GM18909 (cell line): ENCODE measurements around the gene CYRIA.

Experiments used
- ATAC-seq: cut with Tn5 transposase; IDR thresholded peaks from one replicate; pipeline ENCODE4 v1.9.1; 2021; ENCODE audit warnings: mild to moderate bottlenecking; ENCODE audit not compliant: unreplicated experiment, poor library complexity

CYRIA gene

GRCh38 chr2:16671760-16672159, 6.1 kb upstream of the CYRIA start:
- ATAC-seq = no peak

GRCh38 chr2:16669388-16669787, 3.8 kb upstream of the CYRIA start:
- no peak for ATAC-seq

GRCh38 chr2:16666449-16666801, 791 bp upstream of the CYRIA start:
- ATAC-seq = no peak

GRCh38 chr2:16664809-16665747, 556 bp downstream of the CYRIA start:
- ATAC-seq = peak; percentile 31

GRCh38 chr2:16664052-16664731, 1.4 kb downstream of the CYRIA start:
- ATAC-seq = no peak

GRCh38 chr2:16663121-16663905, 2.3 kb downstream of the CYRIA start:
- no peak for ATAC-seq

- ATAC-seq = no peak
Measured at GRCh38 chr2:16661936-16662839, 3.4 kb downstream of the CYRIA start.

- no peak for ATAC-seq
Measured at GRCh38 chr2:16661526-16661925, 4.1 kb downstream of the CYRIA start.

- no peak for ATAC-seq
Measured at GRCh38 chr2:16660556-16660955, 5.1 kb downstream of the CYRIA start.

- ATAC-seq = no peak
Measured at GRCh38 chr2:16660114-16660513, 5.5 kb downstream of the CYRIA start.

GRCh38 chr2:16658076-16658739, 7.4 kb downstream of the CYRIA start:
- ATAC-seq = no peak

- ATAC-seq = no peak
Measured at GRCh38 chr2:16657671-16658070, 8.0 kb downstream of the CYRIA start.

- peak; percentile 89 for ATAC-seq
Measured at GRCh38 chr2:16656784-16657391, 8.7 kb downstream of the CYRIA start.

- ATAC-seq = no peak
Measured at GRCh38 chr2:16655905-16656642, 9.6 kb downstream of the CYRIA start.

- ATAC-seq = no peak
Measured at GRCh38 chr2:16655445-16655837, 10.2 kb downstream of the CYRIA start.

GRCh38 chr2:16654833-16655444, 10.7 kb downstream of the CYRIA start:
- ATAC-seq = no peak

GRCh38 chr2:16653799-16654198, 11.8 kb downstream of the CYRIA start:
- ATAC-seq = peak; percentile 51

- no peak for ATAC-seq
Measured at GRCh38 chr2:16653083-16653375, 12.6 kb downstream of the CYRIA start.
